Amniotic epithelial cell (primary cell): Measurements from ENCODE around the gene LMO2.
"Not testable (repeated sequence)": the region's sequence is repeated elsewhere in the genome, so short reads cannot be mapped to it uniquely, and the experiment has no call there.

ENCODE experiments used
- DNase-seq: peaks from one replicate; pipeline ENCODE4 v3.0.0-alpha.2; 2010; ENCODE audit warnings: low read depth

The LMO2 gene

DNA sequence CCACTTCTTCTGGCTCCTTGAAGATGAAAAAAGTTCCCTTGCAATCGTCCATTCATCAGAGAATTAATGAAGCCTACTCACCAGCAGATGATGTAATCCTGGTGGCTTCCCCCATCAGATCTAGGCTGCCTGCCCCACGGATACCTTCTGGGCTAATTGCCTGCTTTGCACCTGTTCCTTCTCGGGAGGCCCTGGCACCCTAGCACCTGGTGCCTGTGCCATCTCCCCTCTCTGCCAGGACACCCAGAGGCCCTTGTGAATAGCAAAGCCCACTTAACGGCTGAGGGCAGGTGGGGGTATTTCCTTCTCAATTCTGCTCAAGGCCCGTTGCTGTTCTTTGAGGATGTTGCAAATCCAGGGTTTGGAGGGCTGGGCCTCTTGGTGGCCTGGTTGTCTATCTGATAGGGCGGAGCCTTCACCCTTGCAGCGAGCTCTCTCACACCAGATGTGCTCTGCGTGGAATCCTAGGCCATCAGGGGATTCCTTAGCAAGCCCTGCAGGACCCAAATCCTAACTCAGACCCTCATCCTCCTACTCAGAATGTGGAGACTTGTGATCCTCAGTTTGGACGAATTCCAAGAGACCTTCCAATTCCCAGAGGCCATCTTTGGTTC is at the start of gene LMO2:
Gene LMO2, minus strand, starts transcription at position 363 of the 614 bp plus-strand sequence. CDS start 22,360 bp downstream, outside the sequence.
- DNase-seq, result peak; percentile 15

DNA sequence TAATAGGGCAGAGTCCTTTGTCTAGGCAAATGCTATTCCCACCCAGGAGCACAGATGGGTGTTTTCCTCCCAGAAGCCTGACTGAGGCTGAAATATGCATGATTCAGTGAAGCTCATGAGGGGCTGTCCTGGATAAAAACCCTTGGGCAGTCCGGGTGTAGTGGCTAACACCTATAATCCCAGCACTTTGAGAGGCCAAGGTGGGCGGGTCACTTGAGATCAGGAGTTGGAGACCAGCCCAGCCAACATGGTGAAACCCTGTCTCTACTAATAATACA is 48.6 kb upstream of the LMO2 start:
- DNase-seq, result peak; percentile 10

DNA sequence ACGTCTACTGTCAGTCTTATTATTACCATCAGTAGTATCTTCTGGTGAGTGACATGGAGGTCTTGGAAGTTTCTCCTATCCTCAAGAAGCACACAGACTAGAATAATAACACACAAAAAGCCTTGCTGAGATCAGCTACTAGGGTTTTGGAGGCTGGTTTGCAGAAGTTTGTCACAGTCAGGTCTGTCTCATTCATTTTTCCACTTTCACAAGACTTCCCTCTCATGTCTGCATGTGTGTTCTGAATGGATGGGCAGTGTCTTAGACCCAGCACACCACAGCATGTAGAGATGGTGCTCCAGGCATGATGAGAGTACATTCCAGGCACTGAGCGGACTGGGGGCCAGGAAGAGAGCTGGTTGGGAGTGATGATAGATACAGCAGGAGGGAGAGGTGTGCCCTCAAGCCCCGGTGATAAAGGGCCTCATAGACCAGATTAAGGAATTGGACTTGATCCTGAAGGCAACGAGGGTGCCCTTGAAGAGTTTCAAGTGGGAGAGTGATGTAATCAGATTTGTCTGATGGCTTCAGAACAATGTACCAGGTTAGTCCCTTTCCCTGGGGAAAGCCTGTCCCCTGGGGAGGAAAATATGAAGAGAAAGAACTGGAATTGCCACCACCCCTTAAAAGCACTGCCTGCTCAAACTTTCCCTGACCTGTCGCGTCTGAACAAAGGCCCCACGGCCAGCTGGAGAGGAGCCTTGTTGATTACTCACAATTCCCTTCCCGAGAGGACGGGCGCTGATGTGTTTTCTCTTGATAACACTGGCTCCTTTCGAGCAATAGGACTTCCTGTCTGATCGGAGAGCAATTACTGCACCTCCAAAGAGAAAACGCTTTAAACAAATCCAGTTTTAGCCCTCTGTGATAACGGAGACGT is 45.1 kb upstream of the LMO2 start:
- peak; percentile 73 for DNase-seq

GRCh38 chr11:33935461-33936456 is 43.9 kb upstream of the LMO2 start:
- DNase-seq, result no peak

GRCh38 chr11:33935005-33935404 is 43.1 kb upstream of the LMO2 start:
- no peak for DNase-seq

- no peak for DNase-seq
These were observed 42.6 kb upstream of the LMO2 start for GRCh38 chr11:33934450-33934849.

DNA sequence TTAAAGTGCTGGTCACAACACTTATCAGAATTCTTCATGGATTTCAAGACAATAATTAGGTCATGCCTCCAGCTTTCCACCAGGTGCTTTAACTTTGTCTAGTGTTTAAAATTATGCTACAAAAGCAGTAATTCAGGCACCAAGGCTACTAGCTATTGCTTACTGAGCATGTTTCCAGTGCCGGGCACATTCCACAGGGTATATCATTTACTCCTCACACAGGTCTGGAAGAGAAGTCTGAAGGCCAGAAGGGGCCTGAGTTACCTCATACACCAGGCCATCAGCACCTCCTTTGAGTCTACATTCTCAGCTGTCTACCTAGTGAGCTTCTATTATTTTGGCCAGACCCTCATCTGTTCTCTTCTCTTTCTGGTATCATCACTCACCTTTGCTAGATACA is 41.7 kb upstream of the LMO2 start:
- DNase-seq, result no peak

- DNase-seq, result no peak
These were observed 40.8 kb upstream of the LMO2 start for GRCh38 chr11:33932721-33933120.

DNA sequence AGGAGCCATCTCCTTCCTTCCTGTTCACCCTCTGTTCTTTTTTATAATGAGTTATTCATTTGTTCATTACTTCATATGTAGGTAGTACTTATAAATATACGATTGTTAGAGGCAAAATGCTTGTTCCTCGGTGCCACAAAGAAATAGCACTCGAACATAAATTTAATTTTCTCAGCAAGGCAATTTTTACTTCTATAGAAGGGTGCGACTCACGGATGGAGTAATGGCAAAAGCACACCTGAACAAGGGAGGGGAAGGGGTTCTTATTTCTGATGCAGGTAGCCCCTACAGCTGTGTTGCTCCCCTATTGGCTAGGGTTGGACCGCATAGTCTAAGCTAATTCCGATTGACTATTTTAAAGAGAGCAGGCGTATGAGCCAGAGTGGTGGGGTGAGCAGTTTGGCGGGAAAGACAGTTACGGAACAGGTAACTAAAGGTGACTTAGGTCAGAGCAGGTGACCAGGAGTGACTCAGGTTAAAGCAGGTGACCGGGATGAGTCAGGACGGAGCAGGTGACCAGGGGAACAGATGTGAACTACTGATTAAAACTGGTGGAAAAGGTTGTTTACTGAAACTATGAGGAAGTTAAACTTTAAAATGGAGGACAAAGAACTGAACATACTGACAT is 40.0 kb upstream of the LMO2 start:
- DNase-seq, result not testable (repeated sequence)

DNA sequence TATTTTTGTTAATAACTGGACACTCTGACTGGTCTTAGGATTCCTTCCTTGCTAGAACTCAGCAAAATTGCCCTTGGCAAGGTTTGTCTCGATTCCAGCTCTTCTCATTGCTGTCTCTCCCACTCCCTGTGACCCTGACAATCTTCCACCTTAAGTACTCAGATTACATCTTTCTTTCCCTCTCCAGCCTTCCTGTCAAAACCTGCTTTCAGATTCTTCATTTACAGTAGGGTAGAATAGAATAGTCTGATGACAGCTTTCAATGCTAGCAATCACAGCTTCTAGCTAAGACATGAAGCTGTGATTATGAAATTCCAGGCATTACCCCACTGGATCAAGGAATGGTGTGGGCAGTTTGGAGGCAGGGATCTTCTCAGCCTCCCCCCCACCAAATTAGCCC is 39.2 kb upstream of the LMO2 start:
- peak; percentile 63 for DNase-seq

DNA sequence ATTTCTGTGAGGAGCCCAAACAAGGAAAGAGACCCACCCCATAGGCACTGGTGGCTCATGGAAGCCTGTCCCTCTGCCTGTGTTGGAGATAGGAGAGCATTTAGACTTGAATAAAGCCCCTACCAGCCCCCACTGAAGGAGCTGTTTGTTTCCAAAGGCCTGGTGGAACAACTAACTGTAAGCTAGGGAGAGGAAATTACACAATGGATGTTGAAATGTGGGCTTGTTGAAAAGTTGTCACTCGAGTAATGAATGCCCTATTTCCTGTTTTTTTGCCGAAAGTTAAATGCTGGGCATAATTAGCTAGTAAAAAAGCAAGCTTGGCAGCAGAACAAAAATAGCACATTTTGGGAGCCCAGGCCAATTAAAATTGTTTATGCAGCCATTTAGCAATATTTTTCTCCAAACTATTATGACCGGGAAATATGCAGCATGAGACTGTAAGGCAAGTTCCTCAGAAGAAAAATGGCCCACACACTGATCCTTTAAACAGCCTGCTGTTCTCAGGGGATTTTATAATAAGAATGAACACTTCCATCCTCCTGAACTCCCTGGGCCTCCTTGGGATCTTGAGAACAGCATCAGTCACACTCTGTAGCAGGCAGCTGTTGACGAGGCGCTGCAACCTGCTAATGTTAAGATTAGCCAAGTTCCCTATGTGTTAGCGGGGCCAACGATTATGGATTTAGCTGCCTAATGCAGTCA is 38.6 kb upstream of the LMO2 start:
- DNase-seq, result peak; percentile 93

DNA sequence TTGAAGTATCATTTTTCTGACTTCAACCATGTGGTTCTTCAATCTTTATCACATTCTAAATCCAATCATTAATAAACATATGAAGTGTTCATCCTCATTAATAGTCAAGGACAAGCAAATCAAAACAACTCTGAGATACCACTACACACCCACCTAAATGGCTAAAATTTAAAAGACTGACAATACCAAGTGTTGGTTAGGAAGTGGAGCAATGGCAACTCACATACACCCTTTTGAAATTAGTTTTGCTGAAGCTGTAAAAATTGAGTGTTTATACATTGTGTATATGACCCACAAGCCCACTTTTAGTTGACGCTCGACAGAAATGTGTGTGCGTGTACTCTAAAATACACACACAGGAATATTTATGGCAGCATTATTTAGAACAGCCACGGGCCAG is 36.7 kb upstream of the LMO2 start:
- DNase-seq, result no peak

GRCh38 chr11:33926671-33927552 is 35.0 kb upstream of the LMO2 start:
- no peak for DNase-seq

DNA sequence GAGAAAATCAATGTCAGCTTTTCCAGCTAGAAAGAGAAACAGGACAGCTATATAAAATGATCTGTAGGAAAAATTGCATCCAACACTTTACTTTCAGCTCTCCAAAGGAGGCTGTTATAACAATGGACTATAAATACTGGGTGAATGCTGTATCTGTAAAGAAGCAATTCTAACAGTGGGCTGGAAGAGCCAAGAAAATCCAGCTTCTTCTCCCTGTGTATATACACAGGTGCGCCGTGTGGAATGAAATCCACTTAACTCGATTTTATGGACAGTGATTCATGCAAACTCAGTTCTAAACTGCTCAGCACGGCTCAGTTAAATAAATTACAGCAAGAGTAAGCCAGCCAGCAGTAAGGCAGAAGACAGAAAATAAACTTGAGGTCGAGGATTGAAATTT is 32.5 kb upstream of the LMO2 start:
- DNase-seq, result no peak

GRCh38 chr11:33923626-33924025 is 31.8 kb upstream of the LMO2 start:
- DNase-seq, result no peak

DNA sequence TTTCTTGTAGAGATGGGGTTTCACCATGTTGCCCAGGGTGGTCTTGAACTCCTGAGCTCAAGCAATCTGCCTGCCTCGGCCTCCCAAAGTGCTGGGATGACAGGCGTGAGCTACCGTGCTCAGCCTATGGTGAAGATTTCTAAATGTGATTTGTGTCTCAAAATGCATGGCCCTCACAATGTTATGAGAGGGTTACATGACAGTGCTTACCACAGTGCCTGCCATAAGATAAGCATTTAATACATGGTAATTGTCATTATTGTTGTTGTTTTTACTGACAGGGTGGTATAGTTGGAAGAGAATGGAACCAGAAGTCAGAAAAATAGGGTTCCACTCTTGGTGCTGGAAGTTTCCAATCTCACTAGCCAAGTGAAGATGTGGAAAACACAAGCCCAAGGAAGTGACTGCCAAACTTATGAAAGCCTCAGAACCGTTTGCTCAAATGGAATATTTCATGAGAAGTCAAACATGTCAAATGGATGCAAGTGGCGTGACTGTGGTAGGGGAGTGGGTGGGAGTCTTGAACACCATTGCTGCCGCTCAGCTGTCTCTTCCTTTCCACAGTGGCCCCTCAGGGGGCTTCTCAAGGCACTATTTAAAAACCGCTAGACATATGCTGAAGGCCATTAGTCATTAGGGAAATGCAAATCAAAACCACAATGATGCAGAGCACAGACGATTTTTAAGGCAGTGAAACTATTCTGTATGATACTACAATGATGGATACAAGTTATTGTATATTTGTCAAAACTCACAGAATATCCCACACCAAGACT is 29.1 kb upstream of the LMO2 start:
- DNase-seq, result no peak

GRCh38 chr11:33919645-33920044 is 27.8 kb upstream of the LMO2 start:
- no peak for DNase-seq

GRCh38 chr11:33917402-33917801 is 25.5 kb upstream of the LMO2 start:
- DNase-seq, result not testable (repeated sequence)

DNA sequence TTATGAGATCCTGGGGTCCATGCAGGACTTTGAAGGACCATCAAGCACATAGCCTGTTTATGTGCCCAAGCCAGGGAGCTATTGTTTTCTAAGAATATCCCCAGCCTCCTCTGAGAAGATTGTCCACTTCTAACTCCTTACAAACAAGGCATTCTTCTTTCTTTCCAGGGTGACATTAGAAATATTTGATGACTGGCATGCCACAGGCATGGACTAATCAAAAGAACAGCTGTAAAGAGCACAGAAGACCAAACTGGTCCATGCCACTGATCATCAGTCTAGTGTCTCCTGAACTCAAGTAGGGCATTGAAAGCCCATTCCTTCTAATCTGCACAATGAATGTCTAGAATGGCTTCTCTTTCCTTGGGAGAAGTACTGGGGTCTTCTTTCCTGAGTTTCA is 24.9 kb upstream of the LMO2 start:
- DNase-seq, result no peak

DNA sequence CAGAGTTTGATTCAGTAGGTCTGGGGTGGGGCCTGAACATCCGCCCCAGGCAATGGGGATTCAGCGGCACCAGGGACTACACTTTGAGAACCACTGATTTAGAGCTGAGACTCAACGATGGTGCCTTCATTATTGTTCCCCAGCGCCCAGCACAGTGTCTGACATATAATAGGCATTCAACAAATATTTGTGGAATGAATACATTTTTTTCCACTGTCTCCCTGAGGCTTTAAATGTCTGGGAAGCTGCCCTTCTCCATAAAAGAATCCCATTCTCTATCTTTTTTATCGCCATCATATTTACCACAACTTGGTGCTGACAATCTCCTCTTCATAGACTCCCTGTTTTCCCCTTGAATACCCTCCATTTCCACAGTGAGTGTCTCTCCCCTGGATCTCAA is 23.6 kb upstream of the LMO2 start:
- DNase-seq, result no peak
